ENCODE measurements around the gene BACE1.

DNA sequence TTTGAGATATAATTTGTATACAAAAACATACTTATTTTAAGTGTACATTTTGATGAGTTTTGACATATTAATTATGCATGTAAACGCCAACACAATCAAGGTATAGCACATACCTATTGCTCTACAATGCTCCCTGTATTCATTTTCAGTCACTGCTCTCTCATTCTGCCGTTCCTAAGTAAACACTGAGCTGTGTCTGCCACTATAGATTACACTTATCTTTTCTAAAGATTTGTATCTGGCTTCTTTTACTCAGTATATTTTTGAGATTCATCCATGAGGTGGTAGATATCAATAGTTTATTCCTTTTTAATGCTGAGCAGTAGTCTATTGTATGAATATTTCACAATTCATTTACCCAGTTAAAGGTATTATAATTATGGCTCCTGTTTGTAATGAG is 50.3 kb downstream of the BACE1 start:
- TF ChIP-seq CTCF (optimal IDR thresholded peaks at IDR 0.05 in 1 of 3, IDR thresholded peaks at IDR 0.05 in 1 of 3, conservative IDR thresholded peaks at IDR 0.05 in 1 of 3; ENCODE audit: extremely low read depth in 1 of 3, insufficient read depth in 2 of 3, low read length in 3 of 3) (no peak), EZH2 (IDR thresholded peaks at IDR 0.05; ENCODE audit: low read length) (no peak)
